Pulmonary artery endothelial cell (primary cell): ENCODE measurements around the gene NOD1. TPM values are rescaled to one million over a fixed set of nuclear protein-coding genes. Genes with fewer than 3 reads are reported as not detected.

ENCODE experiments used
- total RNA-seq: library from RNA; depleted of rRNA; stranded (reverse); fragments of >200 nt; gene quantifications from 2 replicates; pipeline ENCODE4 v1.2.3, GENCODE V29; 2014

Gene NOD1
- total RNA-seq, 1 donor from 2014 or later = 16.6 TPM

Other genes with a start within 250 kb of the NOD1 start
- 4.9 and 8.9 TPM in 2 replicates for gene ZNRF2, start 194.2 kb downstream of the NOD1 start, total RNA-seq
- 37.2 and 48.9 TPM in 2 replicates for gene GGCT, start 26.0 kb upstream of the NOD1 start, total RNA-seq
- 120 and 159 TPM in 2 replicates for gene GARS1, start 116.1 kb upstream of the NOD1 start, total RNA-seq
- not detected in 2 replicates for gene CRHR2, start 203.7 kb upstream of the NOD1 start, total RNA-seq